DND-41 (cell line): ENCODE results near the gene PLXNC1.

Experiments
- EZH2 ChIP-seq: IDR thresholded peaks from 3 replicates; pipeline ENCODE4 v1.6.1; 2012; ENCODE audit warnings: borderline replicate concordance, low read depth, mild to moderate bottlenecking, moderate library complexity, low read length, inconsistent platforms; ENCODE audit not compliant: severe bottlenecking
- TF ChIP-seq, protein P1 (sequence below): IDR thresholded peaks from 2 replicates; pipeline ENCODE4 v1.5.1; 2012; ENCODE audit warnings: borderline replicate concordance, low read length, moderate library complexity, mild to moderate bottlenecking; ENCODE audit not compliant: poor library complexity, severe bottlenecking; ENCODE audit errors: extremely low read depth

DNA sequence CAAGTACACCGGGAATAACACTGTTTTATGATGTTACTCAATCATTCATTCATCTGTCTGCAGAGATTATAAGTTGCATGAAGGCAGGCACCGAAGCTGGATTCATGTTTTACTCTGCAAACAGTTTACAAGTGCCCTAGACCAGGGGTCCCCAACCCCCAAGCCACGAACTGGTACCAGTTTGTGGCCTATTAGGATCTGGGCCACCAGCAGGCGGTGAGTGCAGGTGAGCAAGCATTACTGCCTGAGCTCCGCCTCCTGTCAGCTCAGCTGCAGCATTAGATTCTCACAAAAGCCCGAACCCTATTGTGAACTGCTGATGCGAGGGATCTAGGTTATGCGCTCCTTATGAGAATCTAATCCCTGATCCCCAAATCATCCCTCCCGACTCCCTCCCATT is 38.1 kb upstream of the PLXNC1 start:
- TF ChIP-seq, protein P1, sequence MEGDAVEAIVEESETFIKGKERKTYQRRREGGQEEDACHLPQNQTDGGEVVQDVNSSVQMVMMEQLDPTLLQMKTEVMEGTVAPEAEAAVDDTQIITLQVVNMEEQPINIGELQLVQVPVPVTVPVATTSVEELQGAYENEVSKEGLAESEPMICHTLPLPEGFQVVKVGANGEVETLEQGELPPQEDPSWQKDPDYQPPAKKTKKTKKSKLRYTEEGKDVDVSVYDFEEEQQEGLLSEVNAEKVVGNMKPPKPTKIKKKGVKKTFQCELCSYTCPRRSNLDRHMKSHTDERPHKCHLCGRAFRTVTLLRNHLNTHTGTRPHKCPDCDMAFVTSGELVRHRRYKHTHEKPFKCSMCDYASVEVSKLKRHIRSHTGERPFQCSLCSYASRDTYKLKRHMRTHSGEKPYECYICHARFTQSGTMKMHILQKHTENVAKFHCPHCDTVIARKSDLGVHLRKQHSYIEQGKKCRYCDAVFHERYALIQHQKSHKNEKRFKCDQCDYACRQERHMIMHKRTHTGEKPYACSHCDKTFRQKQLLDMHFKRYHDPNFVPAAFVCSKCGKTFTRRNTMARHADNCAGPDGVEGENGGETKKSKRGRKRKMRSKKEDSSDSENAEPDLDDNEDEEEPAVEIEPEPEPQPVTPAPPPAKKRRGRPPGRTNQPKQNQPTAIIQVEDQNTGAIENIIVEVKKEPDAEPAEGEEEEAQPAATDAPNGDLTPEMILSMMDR = no peak
- TF ChIP-seq EZH2 = no peak
